HEK293 (cell line): ENCODE data around the gene IQSEC1.

Source experiments
- CTCF ChIA-PET: fragments of 350-600 bp; formaldehyde crosslinking; extraction: SDS; loops from one replicate; lab custom pipeline; 2021; ENCODE audit warnings: antibody characterized with exemption; lab: Yijun Ruan, JAX
- POLR2A ChIA-PET: fragments of 300-600 bp; formaldehyde crosslinking; extraction: SDS; loops from one replicate; lab custom pipeline; 2020; ENCODE audit warnings: antibody characterized with exemption, inconsistent platforms; lab: Yijun Ruan, JAX
- H3K27ac ChIP-seq: fragments of 200-500 bp; sonication (Bioruptor generic); 2 replicates; pipeline ENCODE4 v1.5.1; 2014; ENCODE audit warnings: low read depth, low read length, control low read depth, inconsistent platforms; ENCODE audit errors: extremely low read depth
- H3K36me3 ChIP-seq, 2 experiments: fragments of 200-500 bp in 1 of 2; sonication (Bioruptor generic) in 1 of 2; 1 replicate in 1 of 2; 2 replicates in 1 of 2; pipeline ENCODE4 v1.5.1; 2014 to 2017; ENCODE audit warnings: inconsistent platforms in 2 of 2, low read length in 2 of 2; ENCODE audit not compliant: control insufficient read depth in 2 of 2, insufficient read depth in 1 of 2
- H3K4me1 ChIP-seq: fragments of 200-500 bp; sonication (Bioruptor generic); 2 replicates; pipeline ENCODE4 v1.5.1; 2014; ENCODE audit warnings: mild to moderate bottlenecking, low read length, inconsistent platforms; ENCODE audit not compliant: control insufficient read depth, insufficient read depth
- H3K4me3 ChIP-seq: 2 replicates; pipeline ENCODE4 v1.5.1; 2011; ENCODE audit warnings: low read depth, mild to moderate bottlenecking, control low read depth, low read length, moderate library complexity
- H3K9me3 ChIP-seq: fragments of 200-500 bp; sonication (Bioruptor generic); 2 replicates; pipeline ENCODE4 v1.5.1; 2014; ENCODE audit warnings: low read depth, low read length, inconsistent platforms; ENCODE audit not compliant: control insufficient read depth, insufficient read depth
- BCL11A ChIP-seq: fragments of 450-650 bp; formaldehyde crosslinking; IDR thresholded peaks from 2 replicates; pipeline ENCODE4 v1.5.1; 2016; ENCODE audit warnings: low read depth, missing biosample characterization, missing genetic modification characterization
- BCL11B ChIP-seq: fragments of 450-650 bp; formaldehyde crosslinking; IDR thresholded peaks from 2 replicates; pipeline ENCODE4 v1.5.1; 2016; ENCODE audit warnings: low read depth, missing biosample characterization, missing genetic modification characterization
- GLIS1 ChIP-seq: fragments of 450-650 bp; formaldehyde crosslinking; IDR thresholded peaks from 2 replicates; pipeline ENCODE4 v1.5.1; 2016; ENCODE audit warnings: missing biosample characterization, missing genetic modification characterization
- GLIS2 ChIP-seq: fragments of 450-650 bp; formaldehyde crosslinking; IDR thresholded peaks from 2 replicates; pipeline ENCODE4 v1.5.1; 2016; ENCODE audit warnings: missing biosample characterization, missing genetic modification characterization
- KLF1 ChIP-seq: fragments of 450-650 bp; formaldehyde crosslinking; IDR thresholded peaks from 2 replicates; pipeline ENCODE4 v1.5.1; 2016; ENCODE audit warnings: missing biosample characterization, missing genetic modification characterization
- REPIN1 ChIP-seq: fragments of 450-650 bp; formaldehyde crosslinking; IDR thresholded peaks from 2 replicates; pipeline ENCODE4 v1.5.1; 2017; ENCODE audit warnings: missing biosample characterization, missing genetic modification characterization, low read depth
- TSHZ1 ChIP-seq: fragments of 450-650 bp; formaldehyde crosslinking; IDR thresholded peaks from 2 replicates; pipeline ENCODE4 v1.5.1; 2016; ENCODE audit warnings: missing biosample characterization, missing genetic modification characterization, borderline replicate concordance
- ZBTB21 ChIP-seq: fragments of 450-650 bp; formaldehyde crosslinking; IDR thresholded peaks from 2 replicates; pipeline ENCODE4 v1.5.1; 2017; ENCODE audit warnings: missing biosample characterization, missing genetic modification characterization
- ZBTB7A ChIP-seq: fragments of 450-650 bp; formaldehyde crosslinking; IDR thresholded peaks from 2 replicates; pipeline ENCODE4 v1.5.1; 2016; ENCODE audit warnings: low read depth, missing biosample characterization, missing genetic modification characterization
- ZFP37 ChIP-seq: fragments of 450-650 bp; formaldehyde crosslinking; IDR thresholded peaks from 2 replicates; pipeline ENCODE4 v1.5.1; 2016; ENCODE audit warnings: missing biosample characterization, missing genetic modification characterization
- ZNF138 ChIP-seq: fragments of 450-650 bp; formaldehyde crosslinking; IDR thresholded peaks from 2 replicates; pipeline ENCODE4 v1.5.1; 2016; ENCODE audit warnings: missing biosample characterization, missing genetic modification characterization, borderline replicate concordance
- ZNF155 ChIP-seq: fragments of 450-650 bp; formaldehyde crosslinking; IDR thresholded peaks from 2 replicates; pipeline ENCODE4 v1.5.1; 2016; ENCODE audit warnings: missing biosample characterization, missing genetic modification characterization
- ZNF239 ChIP-seq: fragments of 450-650 bp; formaldehyde crosslinking; IDR thresholded peaks from 2 replicates; pipeline ENCODE4 v1.5.1; 2016; ENCODE audit warnings: missing biosample characterization, missing genetic modification characterization
- ZNF24 ChIP-seq: fragments of 450-650 bp; formaldehyde crosslinking; IDR thresholded peaks from 2 replicates; pipeline ENCODE4 v1.5.1; 2016; ENCODE audit warnings: missing biosample characterization, missing genetic modification characterization
- ZNF341 ChIP-seq: fragments of 450-650 bp; formaldehyde crosslinking; IDR thresholded peaks from 2 replicates; pipeline ENCODE4; 2016; ENCODE audit warnings: low read depth, missing biosample characterization, missing genetic modification characterization
- ZNF510 ChIP-seq: fragments of 450-650 bp; formaldehyde crosslinking; IDR thresholded peaks from 2 replicates; pipeline ENCODE4 v1.5.1; 2018; ENCODE audit warnings: mild to moderate bottlenecking, missing genetic modification characterization, missing biosample characterization; ENCODE audit not compliant: insufficient replicate concordance
- ZNF626 ChIP-seq: fragments of 450-650 bp; sonication (Bioruptor Pico); formaldehyde crosslinking; IDR thresholded peaks from 2 replicates; pipeline ENCODE4 v1.5.1; 2018; ENCODE audit warnings: missing biosample characterization, missing genetic modification characterization, inconsistent platforms
- ZNF658 ChIP-seq: fragments of 450-650 bp; formaldehyde crosslinking; IDR thresholded peaks from 2 replicates; pipeline ENCODE4; 2016; ENCODE audit warnings: missing biosample characterization, missing genetic modification characterization
- TF ChIP-seq, protein P1 (sequence below): fragments of 450-650 bp; formaldehyde crosslinking; IDR thresholded peaks from 2 replicates; pipeline ENCODE4 v1.5.1; 2016; ENCODE audit warnings: missing biosample characterization, missing genetic modification characterization

Gene IQSEC1

DNA sequence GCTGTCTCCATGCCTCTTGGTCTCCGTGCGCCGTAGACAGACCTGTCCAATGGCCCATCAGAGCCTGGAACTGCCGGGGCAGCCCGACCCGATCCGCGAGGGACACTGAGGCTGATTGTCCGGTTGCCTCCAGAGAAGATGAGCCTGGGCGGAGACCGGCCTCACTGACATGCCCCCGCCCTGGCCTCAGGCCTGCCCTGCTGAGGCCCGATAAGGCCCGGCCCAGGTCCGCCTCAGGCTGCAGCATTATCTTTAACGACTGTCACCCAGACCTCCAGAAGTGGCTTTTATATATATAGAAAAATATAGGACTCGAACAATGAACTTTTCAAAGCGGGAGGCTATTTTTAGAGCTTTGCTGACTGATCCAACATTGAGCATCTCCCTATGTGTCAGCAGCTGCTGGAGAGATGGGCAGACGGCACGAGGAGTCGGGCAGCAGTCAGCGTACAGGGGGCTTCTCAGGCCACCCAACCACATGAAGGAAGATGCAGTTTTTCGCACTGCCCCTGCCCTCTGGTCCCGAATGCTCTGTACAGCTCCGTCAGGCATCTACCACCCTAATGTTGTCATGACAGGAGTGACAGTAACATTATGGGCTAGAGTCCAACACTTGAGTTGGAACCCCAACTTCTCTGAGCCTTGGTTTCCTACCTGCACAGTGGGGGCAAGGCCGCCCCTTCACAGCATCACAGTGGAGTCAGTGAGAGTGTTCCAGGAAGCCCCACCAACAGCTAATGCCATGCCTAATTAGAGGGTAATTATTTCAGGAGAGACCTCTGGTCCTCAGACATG is 119.8 kb downstream of the IQSEC1 start:
- ChIA-PET CTCF (no interaction called here), POLR2A (no interaction called here)

DNA sequence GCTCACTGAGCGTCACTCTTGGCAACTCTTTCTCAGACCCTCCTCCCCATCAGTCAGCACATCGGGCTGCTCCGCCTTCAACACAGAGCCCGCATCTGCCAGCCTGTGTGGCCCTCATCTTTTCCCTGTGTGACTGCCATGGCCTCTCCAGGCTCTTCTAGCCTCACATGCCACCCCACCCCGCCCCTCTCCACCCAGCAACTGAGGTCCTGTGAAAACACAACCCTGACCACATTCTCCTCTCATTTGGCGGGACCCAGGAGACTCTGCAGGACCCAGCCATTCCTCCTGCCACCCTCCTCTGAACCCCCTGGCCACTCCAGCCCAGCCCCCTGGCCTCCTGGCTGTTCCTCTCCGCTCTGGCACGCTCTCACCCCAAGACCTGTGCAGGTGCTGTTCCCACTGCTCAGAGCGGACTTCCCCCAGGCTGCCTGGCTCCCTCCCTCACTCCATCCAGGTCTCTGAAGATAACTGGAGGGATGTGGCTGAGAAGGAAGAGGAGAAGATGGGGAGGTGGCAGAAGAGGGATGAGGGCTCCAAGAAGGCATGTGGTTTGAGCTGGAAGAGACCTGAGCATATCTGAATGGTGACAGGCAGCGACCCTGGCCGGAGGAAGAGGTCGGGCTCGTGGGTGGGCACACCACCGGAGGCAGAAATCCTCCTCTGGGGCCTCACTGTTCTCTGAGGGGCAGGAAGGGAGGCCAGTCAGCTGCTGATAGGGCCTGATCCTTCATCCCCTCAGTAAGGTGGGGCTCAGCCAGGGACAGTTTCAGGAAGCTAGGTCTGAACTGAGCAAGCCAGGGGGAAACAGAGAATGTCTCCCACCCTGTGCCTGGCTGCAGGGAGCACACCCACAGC is 120.7 kb downstream of the IQSEC1 start:
- peaks cover 6% of the 10 kb centered on the region for H3K4me1 ChIP-seq
- no peaks in the 10 kb centered on the region for H3K9me3 ChIP-seq
- peak; percentile 89 for TF ChIP-seq KLF1 (tag by site-specific recombination)
- TF ChIP-seq REPIN1 (tag by site-specific recombination), result no peak
- peak; percentile 85 for TF ChIP-seq ZNF341 (tag by site-specific recombination)
- no peak for TF ChIP-seq ZBTB7A (tag by site-specific recombination)
- POLR2A ChIA-PET, result no interaction called here
- no peak overlapping the region for H3K27ac ChIP-seq
- no peaks in the 10 kb centered on the region for H3K36me3 ChIP-seq
- CTCF ChIA-PET, result no interaction called here
- H3K4me3 ChIP-seq, result no peak overlapping the region

More for the DNA sequence above, 119.8 kb downstream of the IQSEC1 start:
- TF ChIP-seq ZNF155 (tag by site-specific recombination), result no peak
- TF ChIP-seq ZNF658 (tag by site-specific recombination), result no peak
- H3K4me1 ChIP-seq, result peaks cover 1% of the 10 kb centered on the region; the same call in 1 of the 2 replicates
- no peak overlapping the region for H3K27ac ChIP-seq
- H3K4me3 ChIP-seq, result no peak overlapping the region
- no peaks in the 10 kb centered on the region for H3K9me3 ChIP-seq
- H3K36me3 ChIP-seq, result no peaks in the 10 kb centered on the region

DNA sequence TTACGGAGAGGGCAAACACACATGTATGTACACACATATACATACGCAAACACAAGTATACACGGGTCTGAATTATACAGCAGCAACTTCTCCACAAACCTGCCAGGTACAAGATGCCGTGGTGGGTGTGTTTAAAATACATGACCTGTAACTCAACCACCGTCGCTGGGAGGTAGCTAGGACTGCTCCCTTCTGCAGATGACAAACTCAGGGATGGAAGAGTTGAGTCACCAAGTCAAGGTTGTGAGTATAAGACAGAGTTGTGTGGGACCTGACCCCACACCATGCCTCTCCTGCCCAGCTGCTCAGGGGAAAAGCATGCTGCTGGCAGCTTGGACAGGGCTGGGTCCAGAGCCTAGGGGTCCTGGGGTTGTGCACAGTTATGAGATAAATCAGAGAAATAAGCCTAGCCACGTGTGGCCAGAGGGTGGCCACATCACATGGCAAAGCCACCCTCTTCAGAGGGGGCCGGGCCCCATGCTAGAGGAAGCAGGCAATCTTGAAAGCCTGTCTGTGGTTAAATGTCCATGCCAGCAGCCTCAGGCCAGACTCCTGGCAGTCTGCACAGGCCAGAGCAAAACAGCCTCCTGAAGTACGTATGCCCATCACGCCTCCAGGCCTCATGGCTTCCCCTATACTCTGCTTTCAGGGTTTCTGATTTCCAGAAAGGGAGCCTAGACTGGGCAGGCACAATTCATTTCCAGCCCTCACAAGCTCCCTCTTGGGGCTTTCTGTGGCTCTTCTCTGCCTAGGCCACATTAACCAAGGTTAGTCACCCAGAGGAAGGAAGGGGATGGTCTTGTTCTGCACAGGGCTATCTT is 124.1 kb downstream of the IQSEC1 start:
- POLR2A ChIA-PET, result interaction anchor here (0.8 kb wide), 1 partner anchor 18 kb away, joined by 3 read pairs; no protein-coding TSS in a partner anchor
- TF ChIP-seq ZNF510 (tag by site-specific recombination) (no peak), ZBTB21 (tag by site-specific recombination) (no peak), BCL11B (tag by site-specific recombination) (no peak), ZNF239 (tag by site-specific recombination) (no peak), ZNF24 (tag by site-specific recombination) (no peak), ZNF138 (no peak), BCL11A (tag by site-specific recombination) (no peak), ZNF626 (no peak), GLIS2 (tag by site-specific recombination) (0 out of 2 replicates have a peak, but pooled peaks have one; percentile 32), TSHZ1 (tag by site-specific recombination) (no peak), GLIS1 (peak; percentile 45), ZFP37 (no peak)
- TF ChIP-seq, protein P1, sequence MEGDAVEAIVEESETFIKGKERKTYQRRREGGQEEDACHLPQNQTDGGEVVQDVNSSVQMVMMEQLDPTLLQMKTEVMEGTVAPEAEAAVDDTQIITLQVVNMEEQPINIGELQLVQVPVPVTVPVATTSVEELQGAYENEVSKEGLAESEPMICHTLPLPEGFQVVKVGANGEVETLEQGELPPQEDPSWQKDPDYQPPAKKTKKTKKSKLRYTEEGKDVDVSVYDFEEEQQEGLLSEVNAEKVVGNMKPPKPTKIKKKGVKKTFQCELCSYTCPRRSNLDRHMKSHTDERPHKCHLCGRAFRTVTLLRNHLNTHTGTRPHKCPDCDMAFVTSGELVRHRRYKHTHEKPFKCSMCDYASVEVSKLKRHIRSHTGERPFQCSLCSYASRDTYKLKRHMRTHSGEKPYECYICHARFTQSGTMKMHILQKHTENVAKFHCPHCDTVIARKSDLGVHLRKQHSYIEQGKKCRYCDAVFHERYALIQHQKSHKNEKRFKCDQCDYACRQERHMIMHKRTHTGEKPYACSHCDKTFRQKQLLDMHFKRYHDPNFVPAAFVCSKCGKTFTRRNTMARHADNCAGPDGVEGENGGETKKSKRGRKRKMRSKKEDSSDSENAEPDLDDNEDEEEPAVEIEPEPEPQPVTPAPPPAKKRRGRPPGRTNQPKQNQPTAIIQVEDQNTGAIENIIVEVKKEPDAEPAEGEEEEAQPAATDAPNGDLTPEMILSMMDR (tag by site-specific recombination), result no peak

More for the DNA sequence above, 124.1 kb downstream of the IQSEC1 start:
- H3K36me3 ChIP-seq, result no peaks in the 10 kb centered on the region
- H3K4me3 ChIP-seq, result no peak overlapping the region
- CTCF ChIA-PET, result interaction anchor here (0.7 to 1.8 kb wide), 4 partner anchors 9 to 35 kb away, joined by 3 to 9 read pairs (median 4); no protein-coding TSS in a partner anchor
- H3K4me1 ChIP-seq, result peaks cover 6% of the 10 kb centered on the region
- no peak overlapping the region; the same call in 1 of the 2 replicates for H3K27ac ChIP-seq
- no peaks in the 10 kb centered on the region for H3K9me3 ChIP-seq
